Neural cell (in vitro differentiated cells): ENCODE results near the gene GNAS-AS1. TPM values are rescaled to one million over a fixed set of nuclear protein-coding genes. Genes with fewer than 3 reads are reported as not detected.

Experiments used
- H2AFZ ChIP-seq: fragments of 200-600, 300-800 bp; sonication (generic), shearing (Covaris generic); 2 replicates; pipeline ENCODE4 v1.6.0; 2014; ENCODE audit warnings: low read depth, mild to moderate bottlenecking, antibody characterized with exemption, low read length, moderate library complexity
- H3F3A ChIP-seq: fragments of 200-600 bp; shearing (Covaris generic); 2 replicates; pipeline ENCODE4 v1.6.1; 2016; ENCODE audit warnings: mild to moderate bottlenecking, moderate library complexity, mixed read lengths, antibody characterized with exemption, low read length; ENCODE audit not compliant: insufficient read depth, poor library complexity, severe bottlenecking
- H3K27ac ChIP-seq: fragments of 200-600, 300-800 bp; sonication (generic), shearing (Covaris generic); 2 replicates; pipeline ENCODE4 v1.5.1; 2014; ENCODE audit warnings: mild to moderate bottlenecking, low read length, moderate library complexity
- H3K27me3 ChIP-seq: fragments of 300-800, 200-600 bp; sonication (generic), shearing (Covaris generic); 2 replicates; pipeline ENCODE4 v1.6.0; 2014; ENCODE audit warnings: mild to moderate bottlenecking, low read depth, low read length, moderate library complexity; ENCODE audit not compliant: insufficient read depth
- H3K36me3 ChIP-seq: fragments of 300-800, 200-600 bp; sonication (generic), shearing (Covaris generic); 2 replicates; pipeline ENCODE4 v1.5.1; 2014; ENCODE audit warnings: mild to moderate bottlenecking, antibody characterized with exemption, low read length, moderate library complexity; ENCODE audit not compliant: insufficient read depth
- H3K4me2 ChIP-seq: fragments of 300-800, 200-600 bp; sonication (generic), shearing (Covaris generic); 2 replicates; pipeline ENCODE4 v1.6.0; 2014; ENCODE audit warnings: mild to moderate bottlenecking, low read length
- H3K4me3 ChIP-seq: fragments of 300-800, 200-600 bp; sonication (generic), shearing (Covaris generic); 2 replicates; pipeline ENCODE4 v1.5.1; 2014; ENCODE audit warnings: mild to moderate bottlenecking, low read length, moderate library complexity
- H3K79me2 ChIP-seq: fragments of 200-600 bp; shearing (Covaris generic); replicated peaks from 2 replicates; pipeline ENCODE4 v1.6.0; 2014; ENCODE audit warnings: mild to moderate bottlenecking, low read length, moderate library complexity; ENCODE audit not compliant: insufficient read depth
- H3K9ac ChIP-seq: fragments of 300-800, 200-600 bp; sonication (generic), shearing (Covaris generic); 2 replicates; pipeline ENCODE4 v1.6.1; 2016; ENCODE audit warnings: mild to moderate bottlenecking, low read length, mixed read lengths
- H3K9me2 ChIP-seq: fragments of 200-600 bp; shearing (Covaris generic); 2 replicates; pipeline ENCODE4 v1.6.1; 2016; ENCODE audit warnings: mild to moderate bottlenecking, low read length, mixed read lengths; ENCODE audit not compliant: insufficient read depth
- H3K9me3 ChIP-seq: fragments of 200-600, 300-800 bp; sonication (generic), shearing (Covaris generic); 2 replicates; pipeline ENCODE4 v1.6.1; 2016; ENCODE audit warnings: mild to moderate bottlenecking, mixed run types, low read length, moderate library complexity, mixed read lengths
- H4K20me1 ChIP-seq: fragments of 200-600 bp; shearing (Covaris generic); 2 replicates; pipeline ENCODE4 v1.6.1; 2016; ENCODE audit warnings: mild to moderate bottlenecking, mixed run types; ENCODE audit not compliant: insufficient read depth
- EP300 ChIP-seq: fragments of 450-650 bp; conservative IDR thresholded peaks from 2 replicates; pipeline ENCODE4 v1.6.1; 2014; ENCODE audit warnings: antibody characterized with exemption, mild to moderate bottlenecking, moderate library complexity; ENCODE audit not compliant: poor library complexity, severe bottlenecking
- EZH2 ChIP-seq: fragments of 200-600, 300-800 bp; shearing (Covaris generic), sonication (generic); IDR thresholded peaks from 2 replicates; pipeline ENCODE4 v1.6.1; 2014; ENCODE audit warnings: antibody characterized with exemption, low read length, borderline replicate concordance, mild to moderate bottlenecking; ENCODE audit not compliant: insufficient read depth, poor library complexity, severe bottlenecking
- MXI1 ChIP-seq: fragments of 450-650 bp; conservative IDR thresholded peaks from 2 replicates; pipeline ENCODE4 v1.6.1; 2014; ENCODE audit warnings: antibody characterized with exemption, mild to moderate bottlenecking; ENCODE audit not compliant: poor library complexity, severe bottlenecking
- POLR2AphosphoS5 ChIP-seq: IDR thresholded peaks from 2 replicates; pipeline ENCODE4 v1.6.1; 2012
- RAD21 ChIP-seq: fragments of 450-650 bp; conservative IDR thresholded peaks from 2 replicates; pipeline ENCODE4 v1.6.1; 2014; ENCODE audit warnings: antibody characterized with exemption, mild to moderate bottlenecking, moderate library complexity
- SMC3 ChIP-seq: fragments of 450-650 bp; conservative IDR thresholded peaks from 2 replicates; pipeline ENCODE4 v1.6.1; 2014; ENCODE audit warnings: antibody characterized with exemption, mild to moderate bottlenecking, moderate library complexity; ENCODE audit not compliant: poor library complexity
- TAF1 ChIP-seq: IDR thresholded peaks from 2 replicates; pipeline ENCODE4 v1.6.1; 2012; ENCODE audit warnings: low read depth
- polyA plus RNA-seq: library from polyadenylated mRNA; depleted of rRNA; stranded (reverse); fragments of >200 nt; gene quantifications from 2 replicates; pipeline ENCODE4 v1.2.3, GENCODE V29; 2014
- TF ChIP-seq, protein P1 (sequence below): IDR thresholded peaks from 2 replicates; pipeline ENCODE4 v1.6.1; 2012; ENCODE audit warnings: borderline replicate concordance
- TF ChIP-seq, protein P2 (sequence below): fragments of 450-650 bp; IDR thresholded peaks from 2 replicates; pipeline ENCODE4 v1.5.1; 2014; ENCODE audit warnings: antibody characterized with exemption, mild to moderate bottlenecking, moderate library complexity; ENCODE audit not compliant: poor library complexity, severe bottlenecking

The GNAS-AS1 gene
- polyA plus RNA-seq, 1 donor from 2014 or later, result not detected

DNA sequence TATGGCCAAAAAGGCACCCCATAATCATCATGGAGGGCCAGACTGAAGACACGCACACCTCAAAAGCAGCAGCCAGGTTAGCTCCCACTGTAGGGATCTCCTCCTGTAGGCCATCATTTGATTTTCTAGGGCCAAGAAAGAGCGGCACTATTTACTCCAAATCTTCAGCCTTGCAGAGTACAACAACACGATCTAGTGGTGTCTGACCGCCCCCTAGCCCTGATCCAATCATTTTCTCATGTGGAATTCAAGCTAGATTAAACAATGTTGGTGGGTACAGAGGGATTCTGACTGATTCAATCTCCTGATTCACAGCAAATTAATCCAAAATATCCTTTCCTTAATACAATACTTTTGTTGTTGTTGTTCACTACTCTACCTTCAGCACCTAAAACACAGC, 12.5 kb downstream of the GNAS-AS1 start:
- Histone ChIP-seq H3K4me2 (no peak overlapping the region), H3K36me3 (no peaks in the 10 kb centered on the region), H3F3A (no peaks in the 10 kb centered on the region), H3K27me3 (peaks cover 50% of the 10 kb centered on the region), H3K4me3 (no peak overlapping the region), H3K27ac (no peak overlapping the region), H3K9me2 (no peaks in the 10 kb centered on the region), H3K9me3 (no peaks in the 10 kb centered on the region), H4K20me1 (no peaks in the 10 kb centered on the region), H3K79me2 (no peaks in the 10 kb centered on the region), H2AFZ (no peak overlapping the region), H3K9ac (no peak overlapping the region)
- no peak for TF ChIP-seq SMC3

DNA sequence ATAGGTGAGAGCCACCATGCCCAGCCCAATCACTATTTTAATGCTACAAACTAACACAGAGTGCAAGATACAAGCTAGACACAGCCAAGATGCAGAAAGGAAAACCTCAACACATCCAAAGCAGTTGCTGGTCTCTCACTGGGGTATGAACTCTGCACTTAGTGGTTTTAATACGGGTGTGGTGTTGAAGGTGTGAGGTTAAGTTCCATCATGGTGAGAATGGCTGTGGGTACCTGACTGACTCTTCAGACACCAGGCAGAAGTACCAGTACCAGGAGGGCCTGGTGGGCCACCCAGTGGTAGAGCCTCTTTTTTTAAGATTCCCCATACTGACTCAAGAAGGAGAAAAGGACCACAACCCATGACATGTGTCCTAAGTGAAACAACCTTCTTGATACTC, 13.0 kb downstream of the GNAS-AS1 start:
- no peak overlapping the region for H3K4me3 ChIP-seq
- H3K9me3 ChIP-seq, result no peaks in the 10 kb centered on the region
- no peak overlapping the region for H2AFZ ChIP-seq
- no peak for TF ChIP-seq POLR2AphosphoS5
- no peak for TF ChIP-seq EZH2
- TF ChIP-seq, protein P1, sequence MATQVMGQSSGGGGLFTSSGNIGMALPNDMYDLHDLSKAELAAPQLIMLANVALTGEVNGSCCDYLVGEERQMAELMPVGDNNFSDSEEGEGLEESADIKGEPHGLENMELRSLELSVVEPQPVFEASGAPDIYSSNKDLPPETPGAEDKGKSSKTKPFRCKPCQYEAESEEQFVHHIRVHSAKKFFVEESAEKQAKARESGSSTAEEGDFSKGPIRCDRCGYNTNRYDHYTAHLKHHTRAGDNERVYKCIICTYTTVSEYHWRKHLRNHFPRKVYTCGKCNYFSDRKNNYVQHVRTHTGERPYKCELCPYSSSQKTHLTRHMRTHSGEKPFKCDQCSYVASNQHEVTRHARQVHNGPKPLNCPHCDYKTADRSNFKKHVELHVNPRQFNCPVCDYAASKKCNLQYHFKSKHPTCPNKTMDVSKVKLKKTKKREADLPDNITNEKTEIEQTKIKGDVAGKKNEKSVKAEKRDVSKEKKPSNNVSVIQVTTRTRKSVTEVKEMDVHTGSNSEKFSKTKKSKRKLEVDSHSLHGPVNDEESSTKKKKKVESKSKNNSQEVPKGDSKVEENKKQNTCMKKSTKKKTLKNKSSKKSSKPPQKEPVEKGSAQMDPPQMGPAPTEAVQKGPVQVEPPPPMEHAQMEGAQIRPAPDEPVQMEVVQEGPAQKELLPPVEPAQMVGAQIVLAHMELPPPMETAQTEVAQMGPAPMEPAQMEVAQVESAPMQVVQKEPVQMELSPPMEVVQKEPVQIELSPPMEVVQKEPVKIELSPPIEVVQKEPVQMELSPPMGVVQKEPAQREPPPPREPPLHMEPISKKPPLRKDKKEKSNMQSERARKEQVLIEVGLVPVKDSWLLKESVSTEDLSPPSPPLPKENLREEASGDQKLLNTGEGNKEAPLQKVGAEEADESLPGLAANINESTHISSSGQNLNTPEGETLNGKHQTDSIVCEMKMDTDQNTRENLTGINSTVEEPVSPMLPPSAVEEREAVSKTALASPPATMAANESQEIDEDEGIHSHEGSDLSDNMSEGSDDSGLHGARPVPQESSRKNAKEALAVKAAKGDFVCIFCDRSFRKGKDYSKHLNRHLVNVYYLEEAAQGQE, result no peak
- no peak for TF ChIP-seq MXI1
- TF ChIP-seq, protein P2, sequence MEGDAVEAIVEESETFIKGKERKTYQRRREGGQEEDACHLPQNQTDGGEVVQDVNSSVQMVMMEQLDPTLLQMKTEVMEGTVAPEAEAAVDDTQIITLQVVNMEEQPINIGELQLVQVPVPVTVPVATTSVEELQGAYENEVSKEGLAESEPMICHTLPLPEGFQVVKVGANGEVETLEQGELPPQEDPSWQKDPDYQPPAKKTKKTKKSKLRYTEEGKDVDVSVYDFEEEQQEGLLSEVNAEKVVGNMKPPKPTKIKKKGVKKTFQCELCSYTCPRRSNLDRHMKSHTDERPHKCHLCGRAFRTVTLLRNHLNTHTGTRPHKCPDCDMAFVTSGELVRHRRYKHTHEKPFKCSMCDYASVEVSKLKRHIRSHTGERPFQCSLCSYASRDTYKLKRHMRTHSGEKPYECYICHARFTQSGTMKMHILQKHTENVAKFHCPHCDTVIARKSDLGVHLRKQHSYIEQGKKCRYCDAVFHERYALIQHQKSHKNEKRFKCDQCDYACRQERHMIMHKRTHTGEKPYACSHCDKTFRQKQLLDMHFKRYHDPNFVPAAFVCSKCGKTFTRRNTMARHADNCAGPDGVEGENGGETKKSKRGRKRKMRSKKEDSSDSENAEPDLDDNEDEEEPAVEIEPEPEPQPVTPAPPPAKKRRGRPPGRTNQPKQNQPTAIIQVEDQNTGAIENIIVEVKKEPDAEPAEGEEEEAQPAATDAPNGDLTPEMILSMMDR, result no peak
- H3K4me2 ChIP-seq, result no peak overlapping the region
- peaks cover 46% of the 10 kb centered on the region for H3K27me3 ChIP-seq
- no peaks in the 10 kb centered on the region for H4K20me1 ChIP-seq
- H3K9me2 ChIP-seq, result no peaks in the 10 kb centered on the region
- no peaks in the 10 kb centered on the region for H3F3A ChIP-seq
- no peak overlapping the region for H3K27ac ChIP-seq
- H3K9ac ChIP-seq, result no peak overlapping the region
- no peaks in the 10 kb centered on the region for H3K36me3 ChIP-seq
- no peaks in the 10 kb centered on the region for H3K79me2 ChIP-seq

DNA sequence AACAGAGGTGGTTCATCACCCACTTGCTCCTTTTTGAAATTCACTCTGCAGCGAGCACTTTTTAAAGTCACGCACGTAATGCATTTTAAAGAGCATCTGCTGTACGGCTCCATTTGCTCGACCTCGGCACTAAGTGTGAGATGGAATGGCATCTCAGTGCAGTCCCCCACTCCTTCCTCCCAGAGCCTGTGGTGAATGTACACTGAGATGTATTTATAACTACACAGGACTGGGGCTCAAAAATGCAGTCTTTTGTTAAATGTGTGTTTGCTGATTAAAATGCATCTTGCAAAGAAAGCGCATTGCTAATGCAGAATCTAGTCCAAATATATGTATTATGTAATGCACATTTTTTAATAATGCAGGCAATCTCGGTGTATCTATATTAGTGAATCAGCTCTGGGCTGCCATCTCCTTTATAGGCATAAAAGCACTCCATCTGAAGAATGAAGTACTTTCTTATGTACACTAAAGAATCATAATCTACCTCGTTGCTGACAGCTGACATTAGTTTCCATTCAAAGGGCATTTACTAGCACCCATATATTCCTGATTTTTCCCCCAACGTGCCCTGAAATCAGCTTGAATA, 14.0 kb downstream of the GNAS-AS1 start:
- H3K9me3 ChIP-seq, result no peaks in the 10 kb centered on the region
- H3K9ac ChIP-seq, result no peak overlapping the region
- H3F3A ChIP-seq, result no peaks in the 10 kb centered on the region
- peaks cover 36% of the 10 kb centered on the region for H3K27me3 ChIP-seq
- no peak overlapping the region for H3K27ac ChIP-seq
- no peaks in the 10 kb centered on the region for H3K9me2 ChIP-seq
- H3K79me2 ChIP-seq, result no peaks in the 10 kb centered on the region
- TF ChIP-seq, protein P1, result no peak
- TF ChIP-seq POLR2AphosphoS5 (no peak), TAF1 (no peak), RAD21 (no peak), MXI1 (no peak), SMC3 (no peak), EZH2 (no peak), EP300 (no peak)
- TF ChIP-seq, protein P2, result no peak
- no peak overlapping the region for H3K4me2 ChIP-seq
- H4K20me1 ChIP-seq, result no peaks in the 10 kb centered on the region
- H3K36me3 ChIP-seq, result no peaks in the 10 kb centered on the region
- no peak overlapping the region for H2AFZ ChIP-seq
- H3K4me3 ChIP-seq, result no peak overlapping the region
